Memory B cell (primary cell): Measurements from ENCODE around the gene RASSF10.

Experiments
- ATAC-seq: fragments of 150-1000 bp; cut with Tn5 transposase; 2 replicates; pipeline ENCODE4 v1.10.0; 2021; ENCODE audit warnings: low read depth, mild to moderate bottlenecking, moderate library complexity
- DNase-seq, 2 donors: peaks; one replicate each; pipeline ENCODE4 v3.0.0; 2022; ENCODE audit warnings: low spot score in 2 of 2
- H3K27ac Mint-ChIP-seq: one replicate; pipeline ENCODE4 v1.8.0; 2022; ENCODE audit warnings: mild to moderate bottlenecking, moderate library complexity, mixed read lengths
- H3K27me3 Mint-ChIP-seq: one replicate; pipeline ENCODE4 v1.8.0; 2022; ENCODE audit warnings: mixed read lengths
- H3K36me3 Mint-ChIP-seq: one replicate; pipeline ENCODE4 v1.8.0; 2022; ENCODE audit warnings: mild to moderate bottlenecking, mixed read lengths
- H3K4me1 Mint-ChIP-seq: one replicate; pipeline ENCODE4 v1.8.0; 2022; ENCODE audit warnings: mixed read lengths
- H3K4me3 Mint-ChIP-seq: one replicate; pipeline ENCODE4 v1.8.0; 2022; ENCODE audit warnings: mild to moderate bottlenecking, moderate library complexity, mixed read lengths
- H3K9me3 Mint-ChIP-seq: one replicate; pipeline ENCODE4 v1.8.0; 2022; ENCODE audit warnings: mixed read lengths

RASSF10 gene

DNA sequence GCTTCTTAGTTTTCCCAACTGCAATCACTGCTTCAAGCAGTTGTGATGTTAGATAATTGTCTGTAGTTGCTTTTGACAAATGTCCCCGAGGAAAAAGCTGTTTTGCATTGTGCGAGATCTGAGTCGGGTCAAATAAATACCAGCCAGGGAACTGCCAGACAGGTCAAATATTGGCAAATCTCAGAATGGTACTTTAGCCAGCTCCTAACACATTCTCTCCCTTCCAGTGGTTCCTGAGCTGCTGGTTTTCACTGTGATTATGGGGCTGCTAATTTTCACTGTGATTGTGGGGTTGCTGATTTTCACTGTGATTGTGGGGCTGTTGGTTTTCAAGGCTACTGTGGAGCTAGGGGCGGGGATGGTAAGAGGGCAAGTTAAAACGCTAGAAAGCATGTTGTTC, 14.3 kb downstream of the RASSF10 start:
- Mint-ChIP-seq H3K27ac (no peak overlapping the region), H3K4me1 (no peaks in the 10 kb centered on the region), H3K4me3 (no peak overlapping the region), H3K36me3 (no peaks in the 10 kb centered on the region), H3K27me3 (peaks cover 2% of the 10 kb centered on the region), H3K9me3 (peaks cover 7% of the 10 kb centered on the region)
- no peak for ATAC-seq
- no peak for DNase-seq

DNA sequence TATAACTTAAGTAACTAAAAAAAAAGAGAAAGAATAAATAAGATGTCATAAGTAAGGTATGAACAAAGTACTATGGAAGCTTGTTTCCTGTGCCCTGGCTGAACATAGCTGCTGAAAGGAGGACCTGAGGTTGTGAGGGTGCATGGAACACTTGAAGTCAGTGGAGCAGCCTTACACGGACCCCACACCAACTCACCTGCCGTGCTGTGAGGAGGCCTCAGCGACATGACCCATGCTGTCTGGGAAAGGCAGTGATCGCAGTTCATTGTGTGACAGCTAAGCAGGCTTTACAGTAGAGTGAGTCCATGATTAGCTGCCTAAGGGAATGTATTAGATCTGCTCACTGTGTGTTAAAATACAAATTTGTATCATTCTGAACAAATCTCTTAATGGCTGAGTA, 17.6 kb downstream of the RASSF10 start:
- Mint-ChIP-seq H3K4me3 (no peak overlapping the region), H3K36me3 (no peaks in the 10 kb centered on the region), H3K27ac (no peak overlapping the region), H3K4me1 (no peaks in the 10 kb centered on the region), H3K9me3 (peaks cover 7% of the 10 kb centered on the region), H3K27me3 (peaks cover 2% of the 10 kb centered on the region)
- DNase-seq: no peak
- no peak for ATAC-seq

DNA sequence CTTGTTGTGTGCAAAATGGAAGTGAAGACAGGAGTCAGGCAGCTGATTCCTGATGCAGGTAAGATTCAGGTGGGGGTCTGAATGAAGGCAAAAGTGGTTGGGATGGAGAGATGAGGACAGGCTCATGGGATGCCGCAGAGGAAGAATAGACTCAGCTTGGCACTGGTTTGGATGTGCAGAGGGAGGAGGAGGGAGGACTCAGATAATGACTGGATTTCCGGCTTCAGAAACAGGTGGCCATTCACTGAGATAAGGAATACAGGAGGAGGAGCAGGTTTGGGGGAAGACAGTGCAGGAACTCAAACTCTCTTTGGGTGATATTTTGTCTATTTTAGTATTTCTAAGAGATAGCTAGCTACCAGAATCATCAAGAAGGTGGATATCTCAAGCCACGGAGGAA, 19.2 kb downstream of the RASSF10 start:
- Mint-ChIP-seq H3K9me3 (no peaks in the 10 kb centered on the region), H3K4me3 (no peak overlapping the region), H3K27me3 (peaks cover 2% of the 10 kb centered on the region), H3K36me3 (no peaks in the 10 kb centered on the region), H3K4me1 (no peaks in the 10 kb centered on the region), H3K27ac (no peak overlapping the region)
- DNase-seq (no peak), ATAC-seq (no peak)

DNA sequence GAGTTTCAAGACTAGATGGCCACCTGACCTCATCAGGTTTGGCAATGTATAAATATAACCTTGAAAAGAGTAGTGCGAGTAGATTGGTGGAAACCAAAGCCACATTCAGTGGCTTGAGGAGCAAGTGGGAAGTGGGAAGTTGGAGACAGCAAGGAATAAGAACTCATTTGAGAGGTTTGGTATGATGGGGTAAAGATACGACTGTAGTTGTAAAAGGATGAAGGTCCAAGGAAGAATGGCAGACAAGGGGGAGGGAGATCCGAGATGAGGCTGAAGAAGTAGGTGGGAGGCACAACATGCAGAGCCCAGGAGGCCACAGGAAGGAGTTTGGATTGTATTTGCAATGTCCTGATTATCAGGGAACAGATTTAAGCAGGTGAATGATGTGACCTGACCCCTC, 20.8 kb downstream of the RASSF10 start:
- no peak for DNase-seq
- no peaks in the 10 kb centered on the region for H3K4me1 Mint-ChIP-seq
- H3K27me3 Mint-ChIP-seq: peaks cover 3% of the 10 kb centered on the region
- no peaks in the 10 kb centered on the region for H3K36me3 Mint-ChIP-seq
- ATAC-seq: no peak
- no peak overlapping the region for H3K4me3 Mint-ChIP-seq
- no peaks in the 10 kb centered on the region for H3K9me3 Mint-ChIP-seq
- no peak overlapping the region for H3K27ac Mint-ChIP-seq

DNA sequence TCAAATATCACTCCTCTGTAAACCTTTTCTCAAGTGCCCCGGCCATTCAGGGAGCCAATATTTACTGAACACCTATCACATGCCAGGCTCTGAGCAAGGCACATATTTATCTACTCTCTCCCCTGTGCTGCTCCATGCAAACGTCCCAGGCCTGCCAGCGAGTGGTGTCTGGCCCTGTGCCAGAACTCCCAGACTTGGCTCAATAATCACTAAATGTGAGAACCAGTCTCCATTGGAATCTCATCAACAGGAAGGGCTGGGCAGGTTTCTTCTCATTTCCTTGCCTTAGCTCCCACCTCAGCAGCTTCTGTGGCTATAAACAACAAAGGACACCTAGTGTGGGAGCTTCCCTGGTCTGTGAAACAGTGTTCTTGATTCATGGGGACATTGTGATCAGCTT, 21.7 kb downstream of the RASSF10 start:
- no peaks in the 10 kb centered on the region for H3K4me1 Mint-ChIP-seq
- H3K27ac Mint-ChIP-seq: no peak overlapping the region
- H3K4me3 Mint-ChIP-seq: no peak overlapping the region
- H3K36me3 Mint-ChIP-seq: no peaks in the 10 kb centered on the region
- DNase-seq (no peak), ATAC-seq (no peak)
- H3K27me3 Mint-ChIP-seq: peaks cover 8% of the 10 kb centered on the region
- H3K9me3 Mint-ChIP-seq: no peaks in the 10 kb centered on the region

DNA sequence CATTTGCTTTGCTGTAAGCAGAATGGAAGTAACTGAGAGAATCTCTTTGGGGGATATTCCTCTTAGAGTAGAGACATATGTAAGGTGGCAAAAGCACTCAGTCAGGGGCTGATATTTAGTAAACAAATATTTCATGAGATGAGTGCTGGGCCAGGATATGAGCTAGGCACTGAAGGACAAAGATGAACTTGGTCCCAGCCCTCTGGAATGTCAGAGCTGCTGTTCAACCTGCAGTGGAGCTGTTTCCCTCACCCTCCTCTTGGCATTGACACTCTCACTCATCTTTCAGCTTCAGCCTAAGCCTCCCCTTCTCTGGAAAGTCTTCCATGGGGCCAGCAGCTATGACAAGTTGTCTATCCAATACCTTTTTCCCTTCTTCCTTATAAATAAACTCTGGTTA, 22.2 kb downstream of the RASSF10 start:
- ATAC-seq: no peak
- no peaks in the 10 kb centered on the region for H3K36me3 Mint-ChIP-seq

DNA sequence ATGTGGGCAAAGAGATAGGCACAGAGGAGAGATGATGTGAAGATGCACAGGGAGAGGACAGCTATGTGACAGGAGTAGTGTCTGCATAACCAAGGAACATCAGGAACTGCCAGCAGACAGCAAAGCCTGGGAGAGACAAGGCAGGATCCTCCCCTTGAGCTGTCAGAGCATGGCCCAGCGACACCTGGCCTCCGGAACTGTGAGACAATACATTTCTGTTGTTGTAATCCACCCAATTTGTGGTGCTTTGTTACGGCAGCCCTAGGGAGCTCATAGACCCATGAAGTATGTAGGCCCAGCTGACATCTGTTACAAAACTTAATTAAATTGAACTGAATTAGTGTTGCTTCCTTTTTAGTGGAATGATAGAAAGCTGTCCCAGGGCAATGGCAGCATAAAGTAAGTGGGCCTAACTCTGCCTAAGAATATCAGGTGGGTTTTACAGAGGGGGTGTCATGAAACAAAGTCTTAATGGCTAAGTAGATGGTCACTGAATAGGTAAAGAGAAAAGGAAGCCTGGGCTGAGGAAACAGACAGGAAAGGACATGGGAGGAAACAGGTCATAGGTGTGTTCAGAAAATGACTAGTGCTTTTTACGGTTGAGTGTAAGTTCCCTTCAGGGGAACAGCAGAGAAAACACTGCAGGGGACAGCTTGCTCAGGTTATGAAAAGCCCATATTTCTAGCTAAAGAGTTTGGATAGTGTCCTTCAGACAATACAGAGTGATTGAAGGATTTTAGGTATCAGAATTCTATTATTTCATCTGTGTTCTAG, 24.8 kb downstream of the RASSF10 start:
- Mint-ChIP-seq H3K9me3 (no peaks in the 10 kb centered on the region), H3K4me1 (no peaks in the 10 kb centered on the region)

More for the DNA sequence above, 22.2 kb downstream of the RASSF10 start:
- Mint-ChIP-seq H3K4me1 (no peaks in the 10 kb centered on the region), H3K27me3 (peaks cover 8% of the 10 kb centered on the region), H3K27ac (no peak overlapping the region), H3K9me3 (no peaks in the 10 kb centered on the region), H3K4me3 (no peak overlapping the region)
- no peak for DNase-seq

DNA sequence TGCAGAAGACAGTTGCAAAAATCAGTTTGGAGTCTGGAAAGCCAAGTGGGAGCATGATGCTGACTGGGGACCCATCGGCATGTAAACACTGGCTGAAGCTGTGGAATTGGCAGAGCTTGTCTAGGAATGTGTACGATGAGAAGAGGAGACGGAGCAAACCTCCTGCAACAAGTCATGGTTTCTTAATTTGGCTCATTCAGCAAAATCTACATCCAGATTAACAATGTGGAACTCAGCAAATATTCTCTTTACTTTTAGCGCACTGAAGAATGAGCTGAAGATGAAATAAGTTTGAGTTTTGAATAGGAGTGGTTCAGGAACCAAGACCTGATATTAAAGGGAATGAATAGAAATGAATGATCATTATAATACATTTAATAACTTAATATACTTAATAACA, 26.6 kb downstream of the RASSF10 start:
- ATAC-seq (no peak), DNase-seq (no peak)
- Mint-ChIP-seq H3K9me3 (no peaks in the 10 kb centered on the region), H3K27ac (no peak overlapping the region), H3K27me3 (peaks cover 18% of the 10 kb centered on the region), H3K36me3 (no peaks in the 10 kb centered on the region), H3K4me3 (no peak overlapping the region), H3K4me1 (no peaks in the 10 kb centered on the region)

More for the DNA sequence above, 24.8 kb downstream of the RASSF10 start:
- Mint-ChIP-seq H3K36me3 (no peaks in the 10 kb centered on the region), H3K27ac (no peak overlapping the region), H3K4me3 (no peak overlapping the region), H3K27me3 (peaks cover 12% of the 10 kb centered on the region)
- no peak for ATAC-seq
- DNase-seq: no peak

DNA sequence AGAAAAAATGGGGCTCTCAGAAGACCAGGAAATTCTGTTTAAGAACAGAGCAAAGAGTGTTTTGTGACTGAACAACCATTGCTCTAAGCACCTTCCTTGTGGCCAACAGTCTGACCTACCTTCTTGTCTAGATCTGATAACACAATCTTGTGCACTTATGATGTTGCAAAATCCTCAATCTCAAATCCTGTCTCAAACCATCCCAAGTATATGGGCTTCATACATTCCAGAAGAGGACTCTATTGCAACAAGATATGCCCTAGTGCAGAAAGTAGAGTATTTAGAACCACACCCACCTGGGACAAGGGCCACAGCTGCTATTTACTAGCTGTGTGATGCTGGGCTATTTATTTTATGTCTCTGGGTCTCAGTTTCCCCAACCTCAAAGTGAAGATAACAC, 27.1 kb downstream of the RASSF10 start:
- no peaks in the 10 kb centered on the region for H3K4me1 Mint-ChIP-seq
- H3K27ac Mint-ChIP-seq: no peak overlapping the region
- ATAC-seq (no peak), DNase-seq (no peak)
- H3K36me3 Mint-ChIP-seq: no peaks in the 10 kb centered on the region
- H3K9me3 Mint-ChIP-seq: no peaks in the 10 kb centered on the region
- H3K4me3 Mint-ChIP-seq: no peak overlapping the region
- H3K27me3 Mint-ChIP-seq: peaks cover 18% of the 10 kb centered on the region

DNA sequence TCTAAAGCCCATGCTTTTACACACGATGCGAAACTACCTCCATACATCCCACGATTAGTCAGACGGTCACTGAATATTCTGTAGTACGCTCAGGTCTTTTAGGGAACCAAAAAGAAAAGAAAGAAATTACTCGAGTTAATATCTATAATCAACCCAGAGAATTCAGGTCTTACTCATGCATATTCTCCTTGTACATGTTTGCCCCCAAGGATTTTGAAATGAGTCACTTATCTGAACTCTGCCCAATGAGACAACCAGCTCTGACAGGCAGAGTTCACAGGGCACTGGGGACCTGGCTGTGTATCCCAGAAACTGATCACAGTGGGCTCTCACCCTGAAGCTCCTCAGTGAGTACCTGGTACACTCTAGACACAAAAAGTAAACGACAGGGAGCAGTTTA, 29.2 kb downstream of the RASSF10 start:
- Mint-ChIP-seq H3K27me3 (peaks cover 18% of the 10 kb centered on the region), H3K27ac (no peak overlapping the region), H3K4me3 (no peak overlapping the region), H3K36me3 (no peaks in the 10 kb centered on the region), H3K4me1 (no peaks in the 10 kb centered on the region), H3K9me3 (no peaks in the 10 kb centered on the region)
- DNase-seq: no peak
- ATAC-seq: no peak

DNA sequence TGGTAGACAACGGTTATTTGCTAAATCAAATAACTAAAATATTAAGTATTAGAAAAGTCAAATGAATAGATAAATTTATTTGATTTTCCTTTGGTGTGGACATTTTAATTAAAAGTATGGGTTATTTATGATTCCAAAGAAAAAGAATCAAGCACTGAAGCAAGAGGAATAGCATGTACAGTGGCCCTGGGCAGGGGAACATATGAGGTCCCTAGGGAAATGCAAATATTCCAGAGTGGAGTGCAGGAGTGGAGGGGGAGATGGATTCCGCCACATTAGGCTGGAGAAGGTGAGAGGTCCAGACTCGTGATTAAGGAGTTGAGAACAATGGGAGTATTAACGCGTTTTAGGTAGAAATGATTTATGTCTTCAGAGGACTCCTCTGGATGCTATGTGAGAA, 30.0 kb downstream of the RASSF10 start:
- H3K36me3 Mint-ChIP-seq: no peaks in the 10 kb centered on the region
- no peak overlapping the region for H3K27ac Mint-ChIP-seq
- ATAC-seq (no peak), DNase-seq (no peak)
- no peaks in the 10 kb centered on the region for H3K9me3 Mint-ChIP-seq
- H3K4me1 Mint-ChIP-seq: no peaks in the 10 kb centered on the region
- H3K27me3 Mint-ChIP-seq: peaks cover 17% of the 10 kb centered on the region
- no peak overlapping the region for H3K4me3 Mint-ChIP-seq

DNA sequence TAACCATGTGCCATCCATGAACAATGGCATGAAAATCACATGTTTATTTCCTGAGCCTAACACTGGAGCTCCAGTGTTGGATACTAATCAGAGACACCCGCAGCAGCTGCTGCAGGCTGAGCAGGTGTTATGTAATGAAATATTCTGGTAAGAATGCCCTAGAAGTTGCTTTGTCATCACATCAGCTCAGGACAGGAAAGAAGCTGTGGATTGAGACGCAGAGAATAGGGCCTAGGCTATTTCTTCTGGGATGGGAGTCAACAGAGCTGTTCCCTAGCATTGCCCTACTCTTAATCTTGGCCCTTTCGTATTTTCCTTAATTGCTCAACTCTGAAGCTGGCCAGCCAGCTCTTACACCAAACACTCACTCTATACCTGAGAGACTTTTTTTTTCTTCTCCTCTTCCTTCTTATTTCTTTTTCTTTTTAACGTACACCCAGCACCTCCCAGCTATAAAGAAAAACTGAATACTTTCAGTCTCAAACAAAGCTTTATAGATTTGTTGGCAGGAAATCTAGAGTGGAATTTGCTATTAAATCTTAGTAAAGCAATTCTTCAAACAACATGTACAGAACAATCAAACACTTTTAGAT, 31.9 kb downstream of the RASSF10 start:
- no peaks in the 10 kb centered on the region for H3K4me1 Mint-ChIP-seq

DNA sequence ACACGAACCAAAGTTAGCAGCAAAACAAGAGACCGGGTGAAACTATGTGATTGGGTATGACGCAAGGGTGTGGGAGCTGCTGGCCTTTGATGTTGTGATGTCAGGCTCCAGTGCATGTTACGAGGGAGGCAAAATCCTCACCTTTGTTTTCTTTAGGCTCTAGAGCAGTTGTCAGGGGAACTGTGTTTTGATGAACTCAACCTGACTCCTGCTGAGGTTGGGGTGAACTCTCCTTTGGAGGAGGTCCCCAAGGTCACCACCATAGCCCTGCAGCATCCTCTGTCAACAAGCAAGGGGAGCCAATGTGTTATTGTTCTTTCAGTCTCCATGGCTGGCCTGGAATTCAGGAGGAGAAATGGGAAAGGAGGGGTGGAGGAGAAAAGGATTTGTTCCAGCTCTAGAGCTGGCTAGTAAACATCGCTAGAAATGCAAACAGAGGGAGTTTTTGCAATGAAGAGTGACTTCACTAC, 33.8 kb downstream of the RASSF10 start:
- ATAC-seq (no peak), DNase-seq (no peak)
- no peak overlapping the region for H3K27ac Mint-ChIP-seq
- H3K9me3 Mint-ChIP-seq: no peaks in the 10 kb centered on the region
- H3K4me1 Mint-ChIP-seq: no peaks in the 10 kb centered on the region
- no peaks in the 10 kb centered on the region for H3K36me3 Mint-ChIP-seq
- H3K4me3 Mint-ChIP-seq: no peak overlapping the region
- H3K27me3 Mint-ChIP-seq: peaks cover 10% of the 10 kb centered on the region

More for the DNA sequence above, 31.9 kb downstream of the RASSF10 start:
- no peaks in the 10 kb centered on the region for H3K9me3 Mint-ChIP-seq
- ATAC-seq: no peak
- no peak overlapping the region for H3K27ac Mint-ChIP-seq
- H3K4me3 Mint-ChIP-seq: no peak overlapping the region
- H3K27me3 Mint-ChIP-seq: peaks cover 10% of the 10 kb centered on the region
- no peak for DNase-seq
- no peaks in the 10 kb centered on the region for H3K36me3 Mint-ChIP-seq

DNA sequence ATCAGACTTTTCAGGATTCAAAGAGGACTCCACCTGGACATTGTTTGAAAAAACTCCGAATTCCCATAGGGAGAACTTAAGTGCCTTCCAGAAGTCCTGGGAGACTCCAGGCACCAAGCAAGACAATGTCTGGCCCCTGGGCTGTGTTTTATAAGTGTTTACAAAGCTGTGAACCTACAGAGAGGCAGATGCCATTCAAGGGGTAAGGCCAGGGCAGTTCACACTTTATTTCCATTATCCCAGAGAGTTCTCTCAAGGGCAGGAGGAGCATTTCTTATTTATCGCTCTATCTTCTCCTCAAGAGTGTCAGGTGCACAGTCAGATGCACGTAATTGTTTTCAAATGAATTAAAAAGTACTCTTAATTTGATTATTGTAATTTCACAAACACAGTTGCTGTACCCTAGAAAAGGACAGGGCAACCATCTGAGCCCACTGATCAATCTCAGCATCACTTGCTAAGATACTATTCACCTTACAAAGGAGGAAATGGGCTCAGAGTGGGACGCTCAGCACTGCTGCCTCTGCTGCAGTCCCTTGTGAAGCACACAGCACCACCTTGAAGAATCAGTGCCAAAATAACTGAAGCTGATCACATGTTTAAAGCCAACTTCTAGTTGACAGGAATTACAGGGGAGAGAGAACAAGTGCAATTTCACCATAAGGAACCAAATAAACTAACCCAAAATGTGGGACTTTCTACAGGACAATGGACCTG, 35.0 kb downstream of the RASSF10 start:
- no peaks in the 10 kb centered on the region for H3K36me3 Mint-ChIP-seq
- peaks cover 6% of the 10 kb centered on the region for H3K27me3 Mint-ChIP-seq
- no peak for ATAC-seq

More for the DNA sequence above, 35.0 kb downstream of the RASSF10 start:
- Mint-ChIP-seq H3K9me3 (no peaks in the 10 kb centered on the region), H3K4me3 (no peak overlapping the region), H3K27ac (no peak overlapping the region), H3K4me1 (no peaks in the 10 kb centered on the region)
- DNase-seq: no peak
